Measurements from ENCODE around the gene ERCC8.

ERCC8 gene

GRCh38 chr5:60836131-60836530, 108.7 kb downstream of the ERCC8 start:
- DNase-seq (ENCODE audit: low read depth) = no peak

- no peak for DNase-seq (ENCODE audit: low read depth)
These were observed 109.3 kb downstream of the ERCC8 start for GRCh38 chr5:60835554-60835953.

- DNase-seq (ENCODE audit: low read depth) = no peak
These were observed 111.3 kb downstream of the ERCC8 start for GRCh38 chr5:60833520-60833919.

GRCh38 chr5:60830581-60831127, 114.2 kb downstream of the ERCC8 start:
- DNase-seq (ENCODE audit: low read depth) = no peak

GRCh38 chr5:60829490-60830266, 115.2 kb downstream of the ERCC8 start:
- DNase-seq (ENCODE audit: low read depth) = no peak

GRCh38 chr5:60827201-60827600, 117.7 kb downstream of the ERCC8 start:
- no peak for DNase-seq (ENCODE audit: low read depth)

GRCh38 chr5:60826653-60827052, 118.2 kb downstream of the ERCC8 start:
- DNase-seq (ENCODE audit: low read depth) = no peak

Data from T follicular helper cell (primary cell).